Kidney (tissue), 14 donors: ENCODE results near the gene LIPN. TPM values are rescaled to one million over a fixed set of nuclear protein-coding genes. Genes with fewer than 3 reads are reported as not detected.

Source experiments
- DNase-seq, 5 donors: peaks; one replicate each; pipeline ENCODE4 v3.0.0-alpha.2; 2013 to 2020
- FAIRE-seq: peaks from 2 replicates; lab custom pipeline; 2012; peaks lifted over from hg19 to GRCh38; lab: Jason Lieb, UNC
- H3K27ac ChIP-seq, 2 donors: one replicate each; pipeline ENCODE4 v1.7.0; 2013; ENCODE audit warnings: low read depth in 2 of 2, low read length in 2 of 2, inconsistent platforms in 1 of 2
- H3K27me3 ChIP-seq: one replicate; pipeline ENCODE4 v1.7.1; 2013; ENCODE audit warnings: low read length, inconsistent platforms; ENCODE audit not compliant: control insufficient read depth, insufficient read depth
- H3K36me3 ChIP-seq, 3 donors: one replicate each; pipeline versions ENCODE4 v1.7.0 to v1.7.1; 2013; ENCODE audit warnings: low read length in 3 of 3, control low read depth in 1 of 3, inconsistent platforms in 1 of 3; ENCODE audit not compliant: insufficient read depth in 3 of 3, control insufficient read depth in 2 of 3
- H3K4me1 ChIP-seq, 3 donors: one replicate each; pipeline versions ENCODE4 v1.7.0 to v1.7.1; 2013; ENCODE audit warnings: low read length in 3 of 3, inconsistent platforms in 1 of 3, low read depth in 1 of 3; ENCODE audit not compliant: control insufficient read depth in 2 of 3, insufficient read depth in 2 of 3
- H3K4me3 ChIP-seq, 3 donors: one replicate each; pipeline versions ENCODE4 v1.7.0 to v1.8.1; 2013; ENCODE audit warnings: low read length in 3 of 3, control low read depth in 1 of 3, inconsistent platforms in 1 of 3
- H3K9ac ChIP-seq, 3 donors: one replicate each; pipeline versions ENCODE4 v1.7.0 to v1.7.1; 2013; ENCODE audit warnings: low read length in 3 of 3, control low read depth in 1 of 3, inconsistent platforms in 1 of 3
- H3K9me3 ChIP-seq, 3 donors: one replicate each; pipeline versions ENCODE4 v1.7.0 to v1.7.1; 2013; ENCODE audit warnings: low read length in 3 of 3, control low read depth in 1 of 3, inconsistent platforms in 1 of 3; ENCODE audit not compliant: control insufficient read depth in 2 of 3, insufficient read depth in 1 of 3
- intact Hi-C: fragments of 100-400 bp; cut with DNase I; formaldehyde crosslinking; loops from one replicate; pipeline ENCODE4 v1.11.1; 2022
- polyA plus RNA-seq: library from polyadenylated mRNA; stranded (reverse); fragments of 350-450 nt; fragmentation: Illumina TruSeq; extraction: RNeasy Lipid Tissue Mini Kit (QIAGEN cat#74804); gene quantifications from one replicate; pipeline ENCODE4 v1.2.3, GENCODE V29; 2014; ENCODE audit warnings: low read depth, low replicate concordance; ENCODE audit not compliant: insufficient read depth
- total RNA-seq: library from RNA; stranded (reverse); fragmentation: NEBNext Ultra II Directional; extraction: Animal tissue kit (Norgen Biotek cat#: 25700); gene quantifications from one replicate; pipeline ENCODE4 v1.2.1, GENCODE V29; 2021
- TF ChIP-seq, protein P1 (sequence below): IDR thresholded peaks from 3 replicates; pipeline ENCODE4 v1.5.1; 2012; ENCODE audit warnings: mild to moderate bottlenecking, moderate library complexity, borderline replicate concordance; ENCODE audit not compliant: insufficient read depth; ENCODE audit errors: extremely low read depth
- donor health status: control.
- donor health status: control.
- donor health status: control.
- donor health status: control.
- donor health status: control.
- donor health status: DM: yes; HTN: yes; CAD: no.
- donor health status: Normal renal cell carcinoma (clear cell type).

The LIPN gene
- total and polyA plus RNA-seq, 2 donors from 2014 or later = 0.41 TPM; not detected in 1

DNA sequence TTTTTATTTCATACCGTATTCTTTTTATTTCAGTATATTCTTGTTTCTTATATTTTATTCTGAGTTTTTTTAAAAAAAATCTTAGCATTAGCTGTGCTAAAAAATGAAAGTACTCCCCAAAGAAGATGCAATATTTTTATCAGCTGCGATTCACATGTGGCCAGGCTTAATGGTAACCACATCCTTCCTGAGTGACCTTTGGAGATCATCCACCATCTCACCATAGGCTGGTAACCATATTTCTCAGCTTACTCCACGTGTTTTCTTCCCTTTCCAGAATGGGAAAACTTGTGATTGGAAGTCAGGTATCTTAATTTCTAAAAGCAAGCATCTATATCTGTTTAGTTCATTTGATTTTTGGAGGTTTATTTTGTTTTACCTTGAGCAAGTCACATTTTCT, 23.9 kb downstream of the LIPN start:
- TF ChIP-seq, protein P1, sequence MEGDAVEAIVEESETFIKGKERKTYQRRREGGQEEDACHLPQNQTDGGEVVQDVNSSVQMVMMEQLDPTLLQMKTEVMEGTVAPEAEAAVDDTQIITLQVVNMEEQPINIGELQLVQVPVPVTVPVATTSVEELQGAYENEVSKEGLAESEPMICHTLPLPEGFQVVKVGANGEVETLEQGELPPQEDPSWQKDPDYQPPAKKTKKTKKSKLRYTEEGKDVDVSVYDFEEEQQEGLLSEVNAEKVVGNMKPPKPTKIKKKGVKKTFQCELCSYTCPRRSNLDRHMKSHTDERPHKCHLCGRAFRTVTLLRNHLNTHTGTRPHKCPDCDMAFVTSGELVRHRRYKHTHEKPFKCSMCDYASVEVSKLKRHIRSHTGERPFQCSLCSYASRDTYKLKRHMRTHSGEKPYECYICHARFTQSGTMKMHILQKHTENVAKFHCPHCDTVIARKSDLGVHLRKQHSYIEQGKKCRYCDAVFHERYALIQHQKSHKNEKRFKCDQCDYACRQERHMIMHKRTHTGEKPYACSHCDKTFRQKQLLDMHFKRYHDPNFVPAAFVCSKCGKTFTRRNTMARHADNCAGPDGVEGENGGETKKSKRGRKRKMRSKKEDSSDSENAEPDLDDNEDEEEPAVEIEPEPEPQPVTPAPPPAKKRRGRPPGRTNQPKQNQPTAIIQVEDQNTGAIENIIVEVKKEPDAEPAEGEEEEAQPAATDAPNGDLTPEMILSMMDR = no peak
- intact Hi-C loops = no loop called here
- Histone ChIP-seq H3K27ac (no peak overlapping the region), H3K36me3 (no peaks in the 10 kb centered on the region), H3K27me3 (no peaks in the 10 kb centered on the region), H3K9ac (no peak overlapping the region), H3K9me3 (no peaks in the 10 kb centered on the region), H3K4me3 (no peak overlapping the region), H3K4me1 (no peaks in the 10 kb centered on the region)
- FAIRE-seq (peak; percentile 33), DNase-seq (no peak)

DNA sequence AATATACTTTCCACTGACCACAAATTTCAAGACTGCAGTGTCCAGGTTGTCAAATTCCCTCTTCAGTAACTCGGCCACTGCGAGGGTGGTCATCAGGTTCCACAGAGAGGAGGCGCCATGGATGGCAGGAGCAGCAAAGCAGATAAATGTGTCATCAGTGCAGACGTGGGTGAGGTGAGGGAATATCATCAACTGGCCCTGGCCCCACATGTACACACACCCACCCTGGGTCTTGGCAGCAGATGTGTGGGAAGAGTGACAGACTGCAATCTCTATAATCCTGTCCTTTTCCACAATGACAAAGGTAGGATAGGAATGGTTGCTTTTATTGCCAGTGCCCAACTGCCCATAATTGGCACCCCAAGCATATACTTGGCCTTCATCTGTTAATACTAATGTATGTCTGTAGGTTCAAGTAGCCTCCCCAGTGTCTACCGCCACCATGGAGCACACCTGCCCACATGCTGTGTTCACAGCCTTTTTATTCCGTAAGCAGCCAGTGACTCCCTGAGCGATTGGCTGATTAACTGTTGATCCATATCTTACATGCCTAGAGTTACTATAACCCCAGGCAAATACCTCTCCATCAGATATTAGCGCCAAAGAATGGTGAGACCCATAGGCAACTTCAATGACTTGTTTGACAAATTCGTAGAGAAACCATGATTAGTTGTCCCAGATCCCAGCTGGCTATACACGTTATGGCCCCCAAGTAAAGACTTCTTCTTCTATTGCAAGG, 26.4 kb downstream of the LIPN start:
- Histone ChIP-seq H3K9me3 (no peaks in the 10 kb centered on the region), H3K4me3 (no peak overlapping the region), H3K36me3 (no peaks in the 10 kb centered on the region), H3K27ac (no peak overlapping the region), H3K9ac (no peak overlapping the region), H3K4me1 (no peaks in the 10 kb centered on the region), H3K27me3 (no peaks in the 10 kb centered on the region)
- TF ChIP-seq, protein P1 = no peak
- intact Hi-C loops = no loop called here
- FAIRE-seq (no peak), DNase-seq (no peak)

DNA sequence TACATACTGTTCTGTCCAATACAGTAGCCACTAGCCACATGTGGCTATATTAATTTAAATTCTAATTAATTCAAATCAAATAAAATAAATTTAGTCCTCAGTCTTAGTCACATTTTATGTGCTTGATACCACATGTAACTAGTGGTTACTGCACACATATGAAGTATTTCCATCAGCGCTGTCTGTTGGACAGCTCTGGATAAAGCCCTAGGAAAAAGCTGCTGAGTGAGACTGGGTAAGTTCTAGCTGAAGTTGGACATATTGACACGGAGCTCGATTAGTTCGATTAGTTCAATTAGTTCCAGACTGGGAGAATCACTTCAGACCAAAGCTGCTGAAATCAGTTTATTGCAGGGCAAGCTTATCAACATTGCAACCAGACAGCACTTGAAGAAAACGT, 27.6 kb downstream of the LIPN start:
- no peak overlapping the region for H3K4me3 ChIP-seq
- no peaks in the 10 kb centered on the region for H3K4me1 ChIP-seq
- no peaks in the 10 kb centered on the region for H3K36me3 ChIP-seq
- no peak overlapping the region for H3K9ac ChIP-seq
- no peaks in the 10 kb centered on the region for H3K9me3 ChIP-seq
- FAIRE-seq (no peak), DNase-seq (no peak)
- no peaks in the 10 kb centered on the region for H3K27me3 ChIP-seq
- TF ChIP-seq, protein P1 = no peak
- intact Hi-C loops = no loop called here
- no peak overlapping the region for H3K27ac ChIP-seq
